Large intestine (tissue), 3 donors: ENCODE data around the gene CFL2. TPM values are rescaled to one million over a fixed set of nuclear protein-coding genes. Genes with fewer than 3 reads are reported as not detected.
A peak's percentile ranks its signal among the peaks of the same experiment; 100 is the strongest.
"Not testable (repeated sequence)": the region's sequence is repeated elsewhere in the genome, so short reads cannot be mapped to it uniquely, and the experiment has no call there.

ENCODE experiments used
- DNase-seq, 2 donors: peaks; one replicate each; pipeline versions ENCODE4 v3.0.0 to v3.0.0-alpha.2; 2013
- H3K27ac ChIP-seq: one replicate; pipeline ENCODE4 v1.5.1; 2013; ENCODE audit warnings: low read length
- H3K27me3 ChIP-seq: 2 replicates; pipeline ENCODE4 v1.6.1; 2013; ENCODE audit warnings: low read length; ENCODE audit not compliant: control insufficient read depth, insufficient read depth
- H3K36me3 ChIP-seq: 2 replicates; pipeline ENCODE4 v1.6.1; 2013; ENCODE audit warnings: low read length; ENCODE audit not compliant: control insufficient read depth, insufficient read depth
- H3K4me1 ChIP-seq: one replicate; pipeline ENCODE4 v1.6.1; 2013; ENCODE audit warnings: low read length; ENCODE audit not compliant: control insufficient read depth, insufficient read depth
- H3K4me3 ChIP-seq: one replicate; pipeline ENCODE4 v1.5.1; 2013; ENCODE audit warnings: low read length
- H3K9me3 ChIP-seq: one replicate; pipeline ENCODE4 v1.6.1; 2013; ENCODE audit warnings: mild to moderate bottlenecking, low read depth, low read length, moderate library complexity; ENCODE audit not compliant: control insufficient read depth
- WGBS: methylation state at CpG from one replicate; pipeline ENCODE4 v1.1.5; 2013; ENCODE audit warnings: low lambda C conversion rate; ENCODE audit not compliant: insufficient coverage; 5-methylcytosine and 5-hydroxymethylcytosine counted together
- polyA plus RNA-seq: library from polyadenylated mRNA; unstranded; fragments of 120-200 nt; gene quantifications from one replicate; pipeline ENCODE4 v1.2.1, GENCODE V29; 2013

Gene CFL2
- polyA plus RNA-seq, 1 donor = 49.7 TPM

GRCh38 chr14:34737079-34737478 lies 22.7 kb upstream of the CFL2 start:
- H3K27ac ChIP-seq, H3K27me3 ChIP-seq, H3K36me3 ChIP-seq, H3K9me3 ChIP-seq, DNase-seq, H3K4me3 ChIP-seq, H3K4me1 ChIP-seq: not testable (repeated sequence)
- no CpG with 5 or more reads among the region's 4 CpGs for WGBS

GRCh38 chr14:34733245-34733644 lies 18.9 kb upstream of the CFL2 start:
- H3K4me1 ChIP-seq = no peaks in the 10 kb centered on the region
- H3K27me3 ChIP-seq = no peaks in the 10 kb centered on the region
- H3K27ac ChIP-seq = no peak overlapping the region
- no peak for DNase-seq
- H3K4me3 ChIP-seq = no peak overlapping the region
- 40% methylated on average over 1 of the region's 3 CpGs for WGBS
- no peaks in the 10 kb centered on the region for H3K36me3 ChIP-seq
- no peaks in the 10 kb centered on the region for H3K9me3 ChIP-seq

GRCh38 chr14:34732802-34733201 lies 18.4 kb upstream of the CFL2 start:
- DNase-seq = no peak
- Histone ChIP-seq H3K27ac (no peak overlapping the region), H3K27me3 (no peaks in the 10 kb centered on the region), H3K36me3 (no peaks in the 10 kb centered on the region), H3K9me3 (no peaks in the 10 kb centered on the region), H3K4me3 (no peak overlapping the region), H3K4me1 (no peaks in the 10 kb centered on the region)
- 100% methylated on average over 1 of the region's 4 CpGs for WGBS

GRCh38 chr14:34723867-34724266 lies 9.5 kb upstream of the CFL2 start:
- no peak for DNase-seq
- WGBS = no CpG with 5 or more reads among the region's 3 CpGs
- Histone ChIP-seq H3K4me3 (no peak overlapping the region), H3K4me1 (no peaks in the 10 kb centered on the region), H3K9me3 (no peaks in the 10 kb centered on the region), H3K27ac (no peak overlapping the region), H3K36me3 (no peaks in the 10 kb centered on the region), H3K27me3 (no peaks in the 10 kb centered on the region)

DNA sequence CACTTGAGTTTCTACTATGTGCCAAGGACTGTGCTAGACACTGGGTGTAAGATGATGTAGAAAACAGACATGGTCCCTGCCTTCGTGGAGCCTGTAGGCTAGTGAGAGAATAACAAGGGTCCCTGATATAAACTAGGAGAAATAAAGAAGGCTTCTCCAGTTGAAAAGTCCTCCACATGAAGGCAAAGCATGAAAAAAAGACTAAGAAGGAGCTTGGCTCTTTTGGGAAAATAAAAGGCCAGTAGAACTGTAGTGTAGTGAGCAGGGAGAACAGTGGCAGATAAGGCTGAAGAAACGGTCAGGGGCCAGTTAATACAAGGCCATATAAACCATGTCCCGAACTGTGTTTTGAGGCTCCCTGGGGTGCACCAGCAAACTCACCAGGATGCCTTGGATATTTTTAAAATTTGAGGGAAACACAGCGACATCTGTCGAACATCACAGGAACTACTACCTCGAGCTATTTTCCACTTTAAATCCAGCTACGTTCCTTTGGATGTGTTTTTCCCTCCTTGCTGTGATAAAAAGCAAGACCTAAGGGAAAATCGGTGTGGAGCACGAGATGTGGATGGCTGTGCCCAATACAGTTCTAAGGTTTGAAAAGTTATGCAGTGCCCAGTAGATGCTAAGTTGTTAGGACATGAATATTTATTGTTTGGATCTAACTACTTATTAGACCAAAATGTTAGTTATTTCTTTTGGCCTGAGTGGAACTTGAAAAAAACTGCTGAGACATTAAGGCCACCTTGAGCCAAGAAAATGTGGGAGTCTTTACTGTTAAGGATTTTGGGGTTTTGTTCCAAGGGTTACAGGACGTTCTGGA lies 8.5 kb upstream of the CFL2 start:
- DNase-seq = peak in 1 of 2 donors; percentile 28
- no peaks in the 10 kb centered on the region for H3K27me3 ChIP-seq
- WGBS = no CpG with 5 or more reads among the region's 10 CpGs
- no peak overlapping the region for H3K4me3 ChIP-seq
- no peaks in the 10 kb centered on the region for H3K4me1 ChIP-seq
- H3K9me3 ChIP-seq = no peaks in the 10 kb centered on the region
- H3K36me3 ChIP-seq = no peaks in the 10 kb centered on the region
- H3K27ac ChIP-seq = no peak overlapping the region

GRCh38 chr14:34721129-34721528 lies 6.7 kb upstream of the CFL2 start:
- WGBS = 80% methylated on average over 1 of the region's 2 CpGs
- Histone ChIP-seq H3K4me1 (no peaks in the 10 kb centered on the region), H3K9me3 (no peaks in the 10 kb centered on the region), H3K4me3 (no peak overlapping the region), H3K27ac (no peak overlapping the region), H3K27me3 (no peaks in the 10 kb centered on the region), H3K36me3 (no peaks in the 10 kb centered on the region)
- DNase-seq = no peak

GRCh38 chr14:34718750-34719304 lies 4.4 kb upstream of the CFL2 start:
- Histone ChIP-seq H3K27me3 (peaks cover 5% of the 10 kb centered on the region), H3K4me1 (no peaks in the 10 kb centered on the region), H3K27ac (no peak overlapping the region), H3K36me3 (no peaks in the 10 kb centered on the region), H3K4me3 (no peak overlapping the region), H3K9me3 (no peaks in the 10 kb centered on the region)
- no CpG with 5 or more reads among the region's 4 CpGs for WGBS
- no peak for DNase-seq

GRCh38 chr14:34715127-34715863 lies 902 bp upstream of the CFL2 start:
- DNase-seq = no peak
- Histone ChIP-seq H3K27me3 (peaks cover 5% of the 10 kb centered on the region), H3K4me1 (peaks cover 4% of the 10 kb centered on the region), H3K4me3 (peak overlapping the region; percentile 91), H3K36me3 (peaks cover 6% of the 10 kb centered on the region), H3K9me3 (no peaks in the 10 kb centered on the region), H3K27ac (no peak overlapping the region)
- WGBS = 68% methylated on average over 5 of the region's 8 CpGs

- DNase-seq = peak; percentile 24 to 66
- 0% methylated on average over 1 of the region's 33 CpGs for WGBS
- H3K27me3 ChIP-seq = peaks cover 5% of the 10 kb centered on the region
- H3K36me3 ChIP-seq = peaks cover 6% of the 10 kb centered on the region
- H3K9me3 ChIP-seq = no peaks in the 10 kb centered on the region
- H3K27ac ChIP-seq = peak overlapping the region; percentile 65
- H3K4me3 ChIP-seq = peak overlapping the region; percentile 91
- peaks cover 4% of the 10 kb centered on the region for H3K4me1 ChIP-seq
These were observed 593 bp downstream of the CFL2 start for GRCh38 chr14:34713681-34714319.

DNA sequence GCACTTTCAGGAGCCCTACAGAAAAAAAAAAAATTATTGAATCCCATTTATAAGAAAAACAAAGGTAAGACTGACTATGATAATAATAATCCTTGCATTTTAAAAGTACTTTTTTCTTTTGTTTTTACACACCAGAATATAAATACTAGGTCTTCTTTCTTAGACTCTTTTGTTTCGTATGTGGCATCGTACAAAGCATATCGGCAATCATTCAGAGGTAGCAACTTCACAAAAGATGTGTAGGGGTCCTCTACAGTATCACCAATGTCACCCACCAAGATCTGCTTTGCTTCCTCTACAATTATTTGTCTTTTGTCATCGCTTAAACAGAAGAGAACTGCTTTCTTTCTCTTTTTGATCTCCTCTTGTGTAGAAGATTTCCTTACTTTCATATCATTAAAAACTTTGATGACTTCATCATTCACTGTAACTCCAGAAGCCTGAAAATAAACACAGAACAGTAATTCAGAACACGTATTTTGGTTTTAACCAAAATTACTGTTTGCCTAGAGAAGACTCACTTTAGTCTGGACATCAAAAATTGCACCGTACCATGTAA lies 1.2 kb downstream of the CFL2 start:
- 95% methylated on average over 3 of the region's 6 CpGs for WGBS
- Histone ChIP-seq H3K27ac (peak overlapping the region; percentile 65), H3K4me1 (peaks cover 4% of the 10 kb centered on the region), H3K9me3 (no peaks in the 10 kb centered on the region), H3K27me3 (peaks cover 5% of the 10 kb centered on the region), H3K36me3 (peaks cover 6% of the 10 kb centered on the region), H3K4me3 (peak overlapping the region; percentile 91)
- no peak for DNase-seq
